ENCODE results near the gene RTBDN.

The RTBDN gene

GRCh38 chr19:12794971-12795381 lies 39.4 kb downstream of the RTBDN start:
- Histone ChIP-seq H3K4me3 (replicated peaks; ENCODE audit: low read depth, low read length) (no peak overlapping the region), H3K36me3 (ENCODE audit: control insufficient read depth, insufficient read depth, low read length) (no peaks in the 10 kb centered on the region; the same call in 1 of the 2 replicates), H3K27me3 (replicated peaks; ENCODE audit: control insufficient read depth, insufficient read depth, low read length) (no peaks in the 10 kb centered on the region)
- no peak for DNase-seq (ENCODE audit: extremely low read depth, insufficient read length)
- TF ChIP-seq CTCF (IDR thresholded peaks at IDR 0.05; ENCODE audit: insufficient read depth, low read length, poor library complexity, severe bottlenecking): no peak

GRCh38 chr19:12794196-12794941 lies 40.0 kb downstream of the RTBDN start:
- peak overlapping the region; percentile 96 for H3K4me3 ChIP-seq (replicated peaks; ENCODE audit: low read depth, low read length)
- DNase-seq (ENCODE audit: extremely low read depth, insufficient read length): no peak
- H3K27me3 ChIP-seq (replicated peaks; ENCODE audit: control insufficient read depth, insufficient read depth, low read length): no peaks in the 10 kb centered on the region
- no peaks in the 10 kb centered on the region; the same call in 1 of the 2 replicates for H3K36me3 ChIP-seq (ENCODE audit: control insufficient read depth, insufficient read depth, low read length)
- no peak for TF ChIP-seq CTCF (IDR thresholded peaks at IDR 0.05; ENCODE audit: insufficient read depth, low read length, poor library complexity, severe bottlenecking)

GRCh38 chr19:12793290-12794195 lies 40.8 kb downstream of the RTBDN start:
- H3K27me3 ChIP-seq (replicated peaks; ENCODE audit: control insufficient read depth, insufficient read depth, low read length): no peaks in the 10 kb centered on the region
- peak overlapping the region; percentile 96 for H3K4me3 ChIP-seq (replicated peaks; ENCODE audit: low read depth, low read length)
- DNase-seq (ENCODE audit: extremely low read depth, insufficient read length): peak; percentile 98
- TF ChIP-seq CTCF (IDR thresholded peaks at IDR 0.05; ENCODE audit: insufficient read depth, low read length, poor library complexity, severe bottlenecking): no peak
- no peaks in the 10 kb centered on the region for H3K36me3 ChIP-seq (ENCODE audit: control insufficient read depth, insufficient read depth, low read length)

GRCh38 chr19:12792853-12793289 lies 41.5 kb downstream of the RTBDN start:
- H3K27me3 ChIP-seq (replicated peaks; ENCODE audit: control insufficient read depth, insufficient read depth, low read length): no peaks in the 10 kb centered on the region
- no peak for TF ChIP-seq CTCF (IDR thresholded peaks at IDR 0.05; ENCODE audit: insufficient read depth, low read length, poor library complexity, severe bottlenecking)
- no peaks in the 10 kb centered on the region for H3K36me3 ChIP-seq (ENCODE audit: control insufficient read depth, insufficient read depth, low read length)
- H3K4me3 ChIP-seq (replicated peaks; ENCODE audit: low read depth, low read length): peak overlapping the region; percentile 96
- DNase-seq (ENCODE audit: extremely low read depth, insufficient read length): no peak

- Histone ChIP-seq H3K36me3 (ENCODE audit: control insufficient read depth, insufficient read depth, low read length) (no peaks in the 10 kb centered on the region), H3K4me3 (replicated peaks; ENCODE audit: low read depth, low read length) (peak overlapping the region; percentile 96), H3K27me3 (replicated peaks; ENCODE audit: control insufficient read depth, insufficient read depth, low read length) (no peaks in the 10 kb centered on the region)
- no peak for TF ChIP-seq CTCF (IDR thresholded peaks at IDR 0.05; ENCODE audit: insufficient read depth, low read length, poor library complexity, severe bottlenecking)
- peak; percentile 91 for DNase-seq (ENCODE audit: extremely low read depth, insufficient read length)
Measured at GRCh38 chr19:12792051-12792852, 42.1 kb downstream of the RTBDN start.
